Ishikawa (cell line): ENCODE results near the gene ASTN2.

Experiments used
- CEBPB ChIP-seq: IDR thresholded peaks from 2 replicates; pipeline ENCODE4 v1.6.1; 2012
- CREB1 ChIP-seq: IDR thresholded peaks from 2 replicates; pipeline ENCODE4 v1.6.1; 2012; ENCODE audit warnings: low read depth
- EGR1 ChIP-seq: IDR thresholded peaks from 2 replicates; pipeline ENCODE4 v1.6.1; 2012
- EP300 ChIP-seq: IDR thresholded peaks from 2 replicates; pipeline ENCODE4 v1.6.1; 2012; ENCODE audit warnings: borderline replicate concordance
- FOXM1 ChIP-seq: IDR thresholded peaks from 2 replicates; pipeline ENCODE4 v1.6.1; 2012; ENCODE audit warnings: low read depth, borderline replicate concordance
- MAX ChIP-seq: IDR thresholded peaks from 2 replicates; pipeline ENCODE4 v1.6.1; 2012
- NFIC ChIP-seq: IDR thresholded peaks from 2 replicates; pipeline ENCODE4 v1.6.1; 2012
- RAD21 ChIP-seq: IDR thresholded peaks from 2 replicates; pipeline ENCODE4 v1.6.1; 2012; ENCODE audit warnings: low read depth
- REST ChIP-seq: IDR thresholded peaks from 2 replicates; pipeline ENCODE4 v1.6.1; 2012; ENCODE audit warnings: low read depth, mild to moderate bottlenecking
- TAF1 ChIP-seq: IDR thresholded peaks from 2 replicates; pipeline ENCODE4 v1.6.1; 2012; ENCODE audit warnings: low read depth, mild to moderate bottlenecking
- TCF12 ChIP-seq: IDR thresholded peaks from 2 replicates; pipeline ENCODE4 v1.6.1; 2012; ENCODE audit warnings: low read depth
- TEAD4 ChIP-seq: IDR thresholded peaks from 2 replicates; pipeline ENCODE4 v1.6.1; 2012
- YY1 ChIP-seq: IDR thresholded peaks from 2 replicates; pipeline ENCODE4 v1.6.1; 2012; ENCODE audit warnings: low read depth
- ZBTB7A ChIP-seq: IDR thresholded peaks from 2 replicates; pipeline ENCODE4 v1.6.1; 2012; ENCODE audit warnings: low read depth
- TF ChIP-seq, protein P1 (sequence below): IDR thresholded peaks from 2 replicates; pipeline ENCODE4 v1.6.1; 2012

The ASTN2 gene

DNA sequence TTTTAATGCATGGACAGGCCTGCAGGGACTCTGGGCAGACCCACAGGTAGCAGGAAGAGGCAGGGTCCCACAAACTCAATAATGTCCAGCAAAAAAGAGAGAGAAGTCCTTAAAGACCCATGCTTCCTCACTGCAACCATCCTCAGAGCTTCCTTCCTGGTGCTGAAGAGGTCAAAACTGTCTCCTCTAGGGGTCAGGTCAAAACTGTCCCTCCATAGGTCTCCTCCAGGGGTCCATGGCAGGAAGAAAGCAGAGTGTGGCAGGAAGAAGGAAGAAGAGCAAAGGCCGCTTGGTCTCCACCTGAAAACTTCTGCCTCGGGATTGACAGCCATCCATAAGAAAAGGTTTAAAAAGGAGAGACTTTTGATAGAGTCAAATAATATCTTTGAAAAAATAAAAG lies 989.6 kb downstream of the ASTN2 start:
- TF ChIP-seq EP300 (no peak), TAF1 (no peak), FOXM1 (no peak), REST (no peak), TCF12 (no peak), MAX (no peak), CEBPB (no peak), CREB1 (no peak)

DNA sequence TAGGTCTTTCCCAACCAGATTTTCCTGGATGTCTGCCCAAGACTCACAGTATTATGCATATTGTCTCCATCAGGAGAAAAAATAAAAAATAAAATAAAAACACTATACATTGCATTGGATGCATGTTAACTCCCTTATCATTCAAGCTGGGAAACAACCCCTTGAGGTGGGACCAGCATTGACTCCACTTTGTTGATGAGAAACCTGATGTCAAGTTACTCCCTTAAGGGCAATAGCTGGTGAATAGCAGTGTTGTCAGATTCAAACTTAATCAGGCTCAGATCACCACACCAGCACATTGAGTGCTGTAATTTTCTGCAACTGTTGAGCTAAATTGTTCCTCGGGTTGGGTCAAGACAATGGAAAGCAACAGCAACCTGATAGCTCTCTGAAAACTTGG lies 991.7 kb downstream of the ASTN2 start:
- no peak for TF ChIP-seq NFIC
- no peak for TF ChIP-seq REST
- TF ChIP-seq YY1, result no peak
- TF ChIP-seq CREB1, result no peak
- TF ChIP-seq TAF1, result no peak
- TF ChIP-seq ZBTB7A, result no peak
- TF ChIP-seq, protein P1, sequence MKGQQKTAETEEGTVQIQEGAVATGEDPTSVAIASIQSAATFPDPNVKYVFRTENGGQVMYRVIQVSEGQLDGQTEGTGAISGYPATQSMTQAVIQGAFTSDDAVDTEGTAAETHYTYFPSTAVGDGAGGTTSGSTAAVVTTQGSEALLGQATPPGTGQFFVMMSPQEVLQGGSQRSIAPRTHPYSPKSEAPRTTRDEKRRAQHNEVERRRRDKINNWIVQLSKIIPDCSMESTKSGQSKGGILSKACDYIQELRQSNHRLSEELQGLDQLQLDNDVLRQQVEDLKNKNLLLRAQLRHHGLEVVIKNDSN, result no peak
- TF ChIP-seq FOXM1, result no peak
- no peak for TF ChIP-seq MAX
- no peak for TF ChIP-seq RAD21
- no peak for TF ChIP-seq EGR1
- no peak for TF ChIP-seq TEAD4
- no peak for TF ChIP-seq TCF12
- TF ChIP-seq EP300, result no peak
- TF ChIP-seq CEBPB, result no peak

GRCh38 chr9:116422119-116422979 lies 992.5 kb downstream of the ASTN2 start:
- TF ChIP-seq EP300, result no peak
- no peak for TF ChIP-seq EGR1
- no peak for TF ChIP-seq FOXM1

- TF ChIP-seq MAX (no peak), CREB1 (no peak), CEBPB (no peak), NFIC (no peak), TCF12 (no peak), EGR1 (no peak), REST (no peak), TAF1 (no peak), ZBTB7A (no peak), YY1 (no peak), FOXM1 (no peak), TEAD4 (no peak), RAD21 (no peak), EP300 (no peak)
- TF ChIP-seq, protein P1, result no peak
Observed at GRCh38 chr9:116420993-116421538, 993.8 kb downstream of the ASTN2 start.
